Stromal cell of bone marrow (primary cell): ENCODE results near the gene RNU7-1.

Experiments
- DNase-seq: peaks from one replicate; pipeline ENCODE4 v3.0.0-alpha.2; 2012; ENCODE audit warnings: low read depth

RNU7-1 gene

DNA sequence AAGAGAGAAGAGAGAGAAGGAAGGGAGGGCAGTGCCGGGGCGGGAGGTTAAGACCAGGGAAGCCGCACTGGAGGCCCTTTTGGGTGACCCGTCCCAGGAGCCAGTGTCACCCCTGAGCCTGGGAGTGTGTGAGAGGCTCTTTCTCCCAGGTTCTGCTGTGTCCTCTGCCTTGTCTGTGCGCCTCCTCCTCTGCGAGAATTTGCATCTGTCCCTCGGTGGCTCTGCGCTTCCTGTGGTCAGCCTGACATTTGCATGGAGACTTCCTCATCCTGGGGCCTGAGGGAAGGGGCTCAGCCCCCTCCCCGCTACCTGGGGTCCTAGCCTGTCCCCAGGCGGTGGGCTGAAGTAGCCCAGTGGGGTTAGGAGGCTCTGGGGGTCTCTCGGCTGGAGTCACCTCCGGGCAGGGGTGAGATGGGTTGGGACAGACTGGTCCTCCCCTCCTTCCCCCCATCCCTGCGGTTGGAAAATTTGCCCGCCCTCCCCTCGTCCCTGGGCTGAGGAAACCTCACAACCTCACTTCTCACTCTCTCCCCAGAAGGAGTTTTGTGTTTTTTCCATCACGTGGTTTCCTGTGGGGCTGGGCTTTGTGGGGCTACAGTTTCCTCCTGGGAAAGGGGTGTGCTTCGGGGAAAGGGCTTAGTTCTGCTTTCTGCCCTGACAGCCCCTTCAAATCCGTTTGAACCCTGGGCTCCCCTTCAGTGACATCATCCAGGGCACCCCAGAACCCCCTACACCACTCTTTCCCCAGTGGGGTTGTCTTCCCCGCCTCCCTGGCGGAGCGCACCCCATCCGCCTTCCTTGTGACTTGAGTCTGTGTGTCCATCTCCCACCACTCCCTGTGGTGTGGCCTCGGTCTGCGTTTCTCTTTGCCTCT, 10.1 kb downstream of the RNU7-1 start:
- DNase-seq = peak; percentile 80

DNA sequence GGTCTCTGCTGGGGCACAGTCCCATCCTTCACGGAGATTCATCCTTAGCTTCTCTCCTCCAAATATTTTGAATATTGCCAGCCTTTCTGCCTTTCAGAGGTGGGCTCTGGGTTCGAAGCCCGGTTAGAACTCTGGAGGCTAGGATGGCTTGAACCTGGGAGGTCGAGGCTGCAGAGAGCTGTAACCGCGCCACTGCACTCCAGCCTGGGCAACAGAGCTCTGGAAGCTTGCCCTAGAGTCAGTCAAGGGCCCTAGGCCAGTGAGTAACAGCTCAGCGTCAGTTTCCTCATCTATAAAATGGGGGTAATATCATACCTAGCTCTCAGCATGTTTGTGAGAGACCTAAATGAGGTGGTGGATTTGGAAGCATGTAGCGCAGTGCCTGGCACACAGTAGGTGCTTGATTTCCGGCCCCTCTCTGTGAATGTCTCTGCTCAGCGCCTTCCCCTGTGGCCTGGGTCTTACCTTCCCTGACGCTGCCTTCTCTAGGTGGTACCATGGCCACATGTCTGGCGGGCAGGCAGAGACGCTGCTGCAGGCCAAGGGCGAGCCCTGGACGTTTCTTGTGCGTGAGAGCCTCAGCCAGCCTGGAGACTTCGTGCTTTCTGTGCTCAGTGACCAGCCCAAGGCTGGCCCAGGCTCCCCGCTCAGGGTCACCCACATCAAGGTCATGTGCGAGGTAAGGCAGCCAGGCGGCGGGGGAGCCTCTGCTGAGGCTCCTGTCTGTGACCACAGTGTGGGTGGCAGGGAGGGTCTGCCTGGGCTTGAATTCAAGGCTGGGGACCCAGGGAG, 10.9 kb downstream of the RNU7-1 start:
- DNase-seq = no peak

DNA sequence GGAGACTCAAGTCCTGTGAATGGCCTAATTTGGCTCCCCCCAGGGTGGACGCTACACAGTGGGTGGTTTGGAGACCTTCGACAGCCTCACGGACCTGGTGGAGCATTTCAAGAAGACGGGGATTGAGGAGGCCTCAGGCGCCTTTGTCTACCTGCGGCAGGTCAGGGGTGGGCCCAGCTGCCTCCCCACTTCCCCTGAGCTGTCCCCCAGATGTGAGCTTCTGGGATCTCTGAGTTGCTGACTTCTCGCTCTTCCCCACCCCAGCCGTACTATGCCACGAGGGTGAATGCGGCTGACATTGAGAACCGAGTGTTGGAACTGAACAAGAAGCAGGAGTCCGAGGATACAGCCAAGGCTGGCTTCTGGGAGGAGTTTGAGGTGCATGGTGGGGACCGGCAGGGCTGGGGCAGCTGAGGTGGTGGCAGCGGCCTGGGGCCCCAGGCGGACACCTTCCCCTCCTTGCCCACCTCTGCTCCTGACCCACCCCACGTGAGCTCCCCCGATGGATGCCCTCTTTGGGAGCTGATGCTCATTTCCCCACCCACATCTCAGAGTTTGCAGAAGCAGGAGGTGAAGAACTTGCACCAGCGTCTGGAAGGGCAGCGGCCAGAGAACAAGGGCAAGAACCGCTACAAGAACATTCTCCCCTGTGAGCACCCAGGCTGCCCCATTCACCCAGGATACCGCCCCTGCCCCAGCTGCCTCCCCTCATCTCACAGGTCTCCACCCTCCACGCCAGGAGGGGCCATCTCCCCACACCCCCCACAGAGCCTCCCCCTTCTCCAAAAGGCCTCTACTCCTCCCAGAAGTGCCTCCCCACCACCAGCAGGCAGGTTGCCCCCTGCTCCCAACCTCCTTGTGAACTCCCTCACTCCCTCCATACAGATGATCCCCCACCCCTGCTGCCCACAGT, 11.7 kb downstream of the RNU7-1 start:
- no peak for DNase-seq

DNA sequence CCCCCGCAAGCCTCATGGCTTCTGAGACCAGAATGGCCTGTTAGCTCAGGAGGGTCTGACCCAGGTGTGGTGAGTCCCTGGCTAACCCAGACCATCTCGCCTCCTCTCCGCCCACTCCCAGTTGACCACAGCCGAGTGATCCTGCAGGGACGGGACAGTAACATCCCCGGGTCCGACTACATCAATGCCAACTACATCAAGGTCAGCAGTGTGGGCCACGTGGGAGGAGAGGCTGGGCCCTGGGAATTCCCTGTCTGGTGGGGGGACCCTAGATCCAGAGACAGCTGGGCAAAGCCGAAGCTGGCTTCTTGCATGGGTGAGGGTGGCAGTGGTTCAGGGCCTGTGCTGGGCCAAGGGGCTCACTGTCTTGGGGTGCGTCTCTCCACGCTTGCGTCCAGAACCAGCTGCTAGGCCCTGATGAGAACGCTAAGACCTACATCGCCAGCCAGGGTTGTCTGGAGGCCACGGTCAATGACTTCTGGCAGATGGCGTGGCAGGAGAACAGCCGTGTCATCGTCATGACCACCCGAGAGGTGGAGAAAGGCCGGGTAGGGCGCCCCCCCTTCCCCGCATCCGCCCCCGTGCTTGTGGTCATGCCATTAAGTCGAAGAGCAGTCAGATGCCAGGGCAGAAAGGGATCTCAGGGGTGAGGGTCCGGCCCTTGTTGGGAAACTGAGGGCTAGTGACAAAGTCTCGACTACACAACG, 12.6 kb downstream of the RNU7-1 start:
- DNase-seq = no peak

DNA sequence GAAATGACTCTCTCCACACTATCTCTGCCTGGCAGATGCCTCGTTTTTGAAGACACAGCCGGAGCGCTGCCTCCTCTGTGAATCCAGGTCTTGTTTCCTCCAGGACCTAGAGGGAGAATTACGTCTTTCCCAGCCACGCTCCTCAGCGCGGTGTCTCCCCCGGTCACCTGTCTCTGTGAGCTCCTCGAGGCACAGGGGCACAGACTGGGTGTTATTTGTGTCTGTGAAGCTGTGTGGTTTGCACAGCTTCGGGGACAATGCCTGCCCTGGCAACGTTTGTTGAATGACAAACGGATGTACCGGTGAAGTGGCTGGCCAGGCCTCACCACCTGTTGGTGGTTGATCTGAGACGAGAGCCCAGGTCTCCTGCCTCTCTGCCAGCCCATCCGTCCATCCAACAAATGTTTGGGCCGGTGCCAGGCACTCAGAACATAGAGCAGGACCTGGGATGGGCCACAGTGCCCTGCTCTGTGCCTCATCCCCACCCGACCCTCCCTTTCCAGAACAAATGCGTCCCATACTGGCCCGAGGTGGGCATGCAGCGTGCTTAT, 13.6 kb downstream of the RNU7-1 start:
- DNase-seq = no peak

DNA sequence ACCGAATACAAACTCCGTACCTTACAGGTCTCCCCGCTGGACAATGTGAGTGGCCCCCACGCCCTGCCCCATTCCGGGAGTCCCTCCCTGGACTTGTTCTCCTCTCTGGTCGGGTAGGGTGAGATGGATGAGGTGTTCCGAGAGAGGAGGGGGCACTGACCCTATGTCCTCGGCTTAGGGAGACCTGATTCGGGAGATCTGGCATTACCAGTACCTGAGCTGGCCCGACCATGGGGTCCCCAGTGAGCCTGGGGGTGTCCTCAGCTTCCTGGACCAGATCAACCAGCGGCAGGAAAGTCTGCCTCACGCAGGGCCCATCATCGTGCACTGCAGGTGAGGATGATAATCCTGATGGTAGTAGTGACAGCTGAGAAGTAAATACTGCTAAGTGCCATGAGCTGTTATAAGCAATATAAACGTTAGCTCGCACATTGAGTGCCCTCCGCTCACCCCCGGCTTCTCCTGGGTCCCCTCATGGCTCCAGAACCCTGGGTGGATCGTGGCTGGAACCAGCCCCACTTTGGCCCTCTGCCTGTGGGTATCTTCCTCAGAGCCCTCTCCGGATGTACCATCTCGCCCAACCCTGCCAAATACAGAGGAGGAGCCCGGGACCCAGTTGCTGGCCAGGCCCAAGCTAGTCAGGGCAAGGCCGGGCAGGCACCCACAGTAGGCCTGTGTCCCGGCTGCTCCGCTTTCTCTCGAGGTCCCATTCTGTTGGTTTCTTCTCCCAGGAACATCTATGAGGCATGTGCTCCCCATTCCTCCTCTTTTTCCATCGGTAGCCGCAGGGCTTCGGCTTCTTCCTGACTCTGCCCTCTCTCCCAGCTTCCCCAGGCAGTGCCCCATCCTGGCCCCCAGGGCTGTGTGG, 14.4 kb downstream of the RNU7-1 start:
- DNase-seq = no peak

DNA sequence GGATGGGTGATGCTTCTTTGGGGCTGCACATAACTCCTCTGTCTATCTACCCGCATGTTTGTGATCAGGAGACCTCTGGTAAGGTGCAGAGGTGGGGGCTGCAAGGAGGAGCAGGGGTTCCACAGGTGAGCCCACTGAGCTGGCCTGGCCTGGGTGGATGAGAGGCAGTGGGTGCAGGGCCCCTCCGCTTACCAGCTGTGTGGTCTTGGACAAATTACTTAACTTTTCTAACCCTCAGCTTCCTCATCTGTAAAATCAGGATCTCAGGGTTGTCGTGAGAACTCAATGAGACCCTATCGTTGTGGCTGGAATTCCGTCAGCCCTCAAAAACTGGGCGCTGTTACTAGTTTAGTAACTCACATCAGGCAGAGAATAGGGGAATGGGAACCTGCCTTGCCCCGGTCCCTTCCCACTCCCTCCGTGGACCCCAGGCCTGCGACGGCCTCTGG, 15.0 kb downstream of the RNU7-1 start:
- no peak for DNase-seq

DNA sequence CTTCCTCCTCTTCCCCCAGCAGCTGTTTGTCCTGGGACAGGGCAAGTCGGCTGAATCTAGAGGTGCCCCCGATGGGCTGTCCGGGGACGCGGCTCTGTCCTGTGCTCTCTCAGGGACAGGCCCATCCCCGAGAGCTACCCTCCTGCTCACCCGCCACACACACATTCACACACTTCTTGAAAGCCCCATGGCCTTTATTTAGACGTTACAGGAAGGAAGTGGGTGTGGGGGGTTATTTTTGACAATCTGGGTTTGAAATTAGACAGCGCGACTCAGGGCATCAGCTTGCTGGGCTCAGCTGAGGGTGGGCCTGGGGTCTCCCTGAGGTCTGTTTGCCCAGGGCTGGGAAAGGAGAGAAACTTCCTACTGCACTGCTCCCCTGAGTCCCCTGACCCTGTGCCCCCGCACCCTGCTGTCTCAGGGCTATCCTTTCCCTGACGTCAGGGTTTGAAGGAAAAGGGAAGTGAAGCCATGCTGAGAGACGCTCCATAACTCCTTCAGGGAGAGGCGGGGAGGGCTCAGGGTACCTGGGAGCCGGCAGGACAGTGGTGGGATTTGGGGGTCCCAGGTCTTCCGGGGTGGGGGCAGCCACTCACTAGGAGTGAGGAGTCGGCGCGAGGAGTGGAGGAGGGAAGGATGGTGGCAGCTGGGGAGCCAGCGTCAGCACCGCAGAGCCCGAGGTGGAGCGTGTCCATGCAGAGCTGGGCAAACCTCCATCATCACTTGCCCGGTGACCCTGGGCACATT, 15.6 kb downstream of the RNU7-1 start:
- DNase-seq = no peak

DNA sequence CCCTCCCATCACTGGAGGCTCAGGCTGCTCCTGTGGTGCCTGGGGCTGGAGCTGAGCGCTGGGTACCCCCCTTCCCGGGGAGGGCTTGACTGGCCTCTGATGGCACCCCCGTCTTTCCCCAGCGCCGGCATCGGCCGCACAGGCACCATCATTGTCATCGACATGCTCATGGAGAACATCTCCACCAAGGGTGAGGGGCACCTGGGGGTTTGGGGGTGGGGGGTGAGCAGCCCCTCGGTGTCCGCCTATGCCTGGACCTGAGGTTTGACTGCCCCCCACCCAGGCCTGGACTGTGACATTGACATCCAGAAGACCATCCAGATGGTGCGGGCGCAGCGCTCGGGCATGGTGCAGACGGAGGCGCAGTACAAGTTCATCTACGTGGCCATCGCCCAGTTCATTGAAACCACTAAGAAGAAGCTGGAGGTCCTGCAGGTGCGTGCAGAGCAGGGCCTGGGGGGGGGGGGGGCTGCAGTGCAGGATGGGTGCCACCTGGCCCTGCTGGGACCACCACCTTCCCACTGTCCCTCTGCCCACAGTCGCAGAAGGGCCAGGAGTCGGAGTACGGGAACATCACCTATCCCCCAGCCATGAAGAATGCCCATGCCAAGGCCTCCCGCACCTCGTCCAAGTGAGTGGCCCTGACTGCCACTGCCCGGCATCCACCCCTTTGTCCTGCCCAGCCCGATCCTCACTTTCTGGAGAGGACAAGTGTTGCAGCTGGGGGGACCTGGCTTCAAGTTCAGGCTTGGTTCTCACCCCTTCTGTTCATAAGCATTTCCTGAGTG, 16.4 kb downstream of the RNU7-1 start:
- DNase-seq = no peak

DNA sequence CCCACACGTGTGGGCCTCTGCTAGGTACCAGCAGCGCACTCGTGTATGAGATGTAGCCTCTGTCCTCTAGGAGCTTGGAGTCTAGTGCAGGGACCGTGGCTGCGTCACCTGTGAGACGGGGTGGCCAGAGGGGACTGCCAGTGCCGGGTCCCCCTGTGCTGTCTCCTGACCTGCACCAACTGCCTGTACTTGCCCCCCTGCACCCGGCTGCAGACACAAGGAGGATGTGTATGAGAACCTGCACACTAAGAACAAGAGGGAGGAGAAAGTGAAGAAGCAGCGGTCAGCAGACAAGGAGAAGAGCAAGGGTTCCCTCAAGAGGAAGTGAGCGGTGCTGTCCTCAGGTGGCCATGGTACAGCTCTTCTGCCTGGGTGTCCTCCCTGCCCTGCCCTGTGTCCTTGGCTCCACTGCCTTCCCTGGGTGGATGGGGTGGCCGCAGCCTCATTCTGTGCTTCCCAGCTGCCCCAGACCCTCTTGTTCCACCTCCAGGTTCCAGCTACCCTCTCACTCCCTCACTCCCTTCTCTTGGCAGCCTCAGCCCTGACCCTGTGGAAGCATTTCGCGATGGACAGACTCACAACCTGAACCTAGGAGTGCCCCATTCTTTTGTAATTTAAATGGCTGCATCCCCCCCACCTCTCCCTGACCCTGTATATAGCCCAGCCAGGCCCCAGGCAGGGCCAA, 17.1 kb downstream of the RNU7-1 start:
- DNase-seq = no peak

DNA sequence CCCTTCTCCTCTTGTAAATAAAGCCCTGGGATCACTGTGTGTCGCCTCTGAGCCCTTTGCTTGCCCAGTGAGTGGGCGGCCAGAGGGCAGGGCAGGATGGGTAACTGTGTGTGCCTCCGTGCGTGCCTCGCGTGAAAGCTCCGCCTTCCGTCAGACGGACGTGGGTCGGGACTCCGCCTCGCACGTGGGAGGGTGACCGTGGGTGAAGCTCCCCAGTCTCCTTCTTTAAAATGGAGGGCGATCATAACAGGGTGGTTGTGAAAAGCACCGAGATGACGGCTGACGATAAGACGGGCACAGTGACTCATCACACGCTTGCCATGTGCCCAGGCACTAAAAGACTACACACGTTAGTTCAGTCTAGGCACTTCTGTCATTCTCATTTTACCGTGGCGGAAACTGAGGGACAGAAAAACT, 17.7 kb downstream of the RNU7-1 start:
- no peak for DNase-seq

DNA sequence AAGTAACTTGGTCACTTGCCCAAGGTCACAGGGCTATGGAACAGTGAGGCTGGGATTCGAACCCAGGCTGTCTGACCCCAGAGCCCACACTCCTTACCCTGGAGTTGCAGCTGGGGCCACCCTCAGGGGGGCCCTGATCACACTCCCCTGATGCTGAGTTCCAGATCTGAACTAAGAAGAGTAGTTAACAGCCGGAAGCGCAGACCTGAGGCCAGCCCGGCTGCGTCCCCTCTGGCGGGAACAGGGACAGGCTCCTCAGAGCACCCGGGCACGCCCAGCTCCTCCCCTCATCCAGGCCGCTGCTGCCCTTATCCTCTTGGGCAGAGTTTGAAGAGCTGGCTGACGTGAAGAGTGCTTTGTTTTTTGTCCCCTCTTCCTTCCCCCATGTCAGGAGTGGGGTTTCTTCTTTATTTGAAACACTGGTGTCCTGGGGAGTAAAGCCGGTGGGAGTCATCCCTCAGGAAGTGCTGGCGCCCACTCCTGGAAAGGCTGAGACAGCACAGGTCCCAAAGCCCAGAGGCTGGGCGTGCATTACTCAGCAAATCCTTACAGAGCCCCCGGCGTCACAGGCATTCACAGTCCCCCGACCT, 18.2 kb downstream of the RNU7-1 start:
- DNase-seq = peak; percentile 66

DNA sequence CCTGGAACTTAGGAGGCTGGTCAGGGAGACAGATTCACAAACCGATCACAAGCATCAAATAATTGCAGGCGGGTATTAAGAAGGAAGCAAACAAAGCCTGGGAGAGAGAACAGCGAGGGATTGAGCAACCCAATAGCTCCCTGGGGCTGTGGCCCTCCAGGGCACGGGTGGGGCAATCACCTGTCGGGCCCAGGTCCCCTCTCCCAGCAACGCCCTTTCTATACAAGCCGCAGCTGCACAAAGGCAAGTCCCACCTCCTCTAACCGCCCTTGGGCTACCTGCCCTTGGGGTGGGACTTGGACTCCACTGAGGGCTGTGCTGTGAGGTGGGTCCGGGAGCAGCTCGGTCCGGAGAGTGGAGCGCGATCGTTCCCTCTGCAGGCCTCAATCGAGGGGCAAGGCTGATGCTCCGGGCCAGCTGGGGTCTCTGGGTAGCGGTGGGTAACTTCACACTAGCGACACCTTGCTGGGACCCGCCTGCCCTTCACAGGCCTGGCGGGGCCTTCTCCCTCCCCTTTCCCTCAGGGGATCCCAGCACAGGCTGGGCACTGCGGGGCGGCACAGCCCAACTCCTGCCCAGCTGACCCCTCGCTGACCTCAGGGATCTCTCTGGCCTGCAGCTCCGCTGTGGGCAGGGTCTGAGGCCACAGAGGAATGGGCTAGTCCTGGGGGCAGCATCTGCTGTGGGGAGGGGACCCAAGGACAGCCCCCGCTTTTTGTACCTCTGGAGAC, 18.8 kb downstream of the RNU7-1 start:
- no peak for DNase-seq

DNA sequence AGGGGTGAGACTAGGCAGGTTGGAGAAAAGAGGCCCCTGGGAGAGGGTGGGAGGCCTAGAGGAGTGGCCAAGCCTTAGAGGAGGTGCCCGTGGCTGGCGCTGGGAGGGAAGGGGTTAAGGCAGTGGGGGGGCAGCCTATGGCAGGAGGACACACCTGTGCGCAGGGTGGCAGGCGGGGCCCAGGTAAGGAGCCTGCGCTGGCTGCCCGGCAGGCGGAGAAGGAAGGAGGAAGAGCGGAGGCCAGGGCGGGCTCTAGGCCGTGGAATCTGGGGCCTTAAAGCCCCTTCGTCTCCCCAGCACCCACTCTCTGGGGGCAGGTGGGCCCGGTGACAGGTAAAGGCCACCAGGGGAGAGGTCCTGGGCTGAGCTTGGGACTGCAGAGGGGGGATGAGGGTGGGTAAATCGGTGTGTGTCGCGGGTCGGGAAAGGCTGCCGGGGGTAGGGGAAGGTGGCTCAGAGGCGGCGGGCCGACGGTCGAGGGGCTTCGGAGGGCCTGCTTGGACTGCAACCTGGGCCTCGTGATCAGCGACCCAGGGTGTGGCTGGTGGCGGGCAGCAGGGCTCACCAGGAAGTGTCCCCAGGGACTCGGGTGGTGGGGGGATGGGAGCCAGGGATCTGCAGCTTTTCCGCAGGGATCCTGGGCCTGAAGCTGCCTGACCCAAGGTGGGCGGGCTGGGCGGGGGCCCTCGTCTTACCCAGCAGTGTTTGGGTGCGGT, 19.6 kb downstream of the RNU7-1 start:
- DNase-seq = no peak

DNA sequence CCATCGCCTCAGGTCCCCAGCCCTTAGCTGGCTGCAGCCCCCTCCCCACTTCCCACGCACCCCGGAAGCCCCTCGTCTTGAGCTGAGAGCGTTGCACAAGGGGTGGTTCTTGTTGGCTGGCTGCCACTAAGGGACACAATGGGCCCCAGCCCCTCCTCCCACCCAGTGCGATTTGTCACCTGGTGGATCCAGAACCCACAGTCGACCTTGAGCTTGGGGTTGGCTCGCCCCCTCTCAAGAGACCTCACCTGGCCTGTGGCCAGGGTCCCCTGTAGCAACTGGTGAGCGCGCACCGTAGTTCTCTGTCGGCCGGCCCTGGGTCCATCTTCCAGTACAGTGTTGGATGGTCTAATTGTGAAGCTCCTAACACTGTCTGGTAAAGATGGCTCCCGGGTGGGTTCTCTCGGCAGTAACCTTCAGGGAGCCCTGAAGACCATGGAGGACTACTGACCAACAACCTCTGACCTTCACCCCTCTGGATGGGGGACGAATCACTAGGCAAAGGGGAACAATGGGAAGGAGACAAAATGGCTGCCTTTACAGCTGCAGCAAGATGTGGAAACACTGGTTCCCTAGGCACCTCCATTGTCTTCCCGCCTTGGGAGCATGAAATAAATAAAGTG, 20.3 kb downstream of the RNU7-1 start:
- DNase-seq = no peak

DNA sequence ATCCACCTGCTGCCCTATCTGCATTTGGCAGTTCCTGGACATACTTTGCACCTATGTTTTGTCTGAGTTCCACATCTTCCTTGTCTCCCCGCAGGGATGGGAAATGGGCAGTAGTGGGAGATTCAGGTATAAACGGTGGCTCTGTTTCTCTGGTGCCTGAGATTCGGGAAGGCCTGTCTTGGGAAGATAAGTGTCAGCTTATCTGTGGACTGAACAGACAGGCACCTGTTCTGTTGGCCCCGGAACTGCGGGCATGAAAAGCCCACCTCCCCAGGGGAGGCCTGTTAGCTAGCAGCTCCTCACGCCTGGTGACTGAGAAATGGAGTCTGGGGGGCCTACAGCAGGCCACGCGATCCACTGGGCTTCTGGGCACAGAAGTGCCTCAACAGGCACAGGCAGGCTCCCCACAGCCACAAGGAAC, 21.0 kb downstream of the RNU7-1 start:
- no peak for DNase-seq
